Mesendoderm (in vitro differentiated cells): Measurements from ENCODE around the gene FOXO6.

ENCODE experiments used
- DNase-seq: peaks from one replicate; pipeline ENCODE4 v3.0.0; 2013
- H2AK5ac ChIP-seq: 2 replicates; pipeline ENCODE4 v1.6.1; 2013; ENCODE audit warnings: low read length, inconsistent platforms
- H2BK120ac ChIP-seq: 2 replicates; pipeline ENCODE4 v1.6.1; 2013; ENCODE audit warnings: low read depth, mild to moderate bottlenecking, low read length, moderate library complexity, mixed read lengths
- H2BK15ac ChIP-seq: replicated peaks from 2 replicates; pipeline ENCODE4 v1.6.1; 2013; ENCODE audit warnings: low read depth, mild to moderate bottlenecking, moderate library complexity
- H2BK5ac ChIP-seq: 2 replicates; pipeline ENCODE4 v1.6.1; 2013; ENCODE audit warnings: low read length, inconsistent platforms
- H3K18ac ChIP-seq: 2 replicates; pipeline ENCODE4 v1.6.1; 2013; ENCODE audit warnings: mild to moderate bottlenecking, low read length, mixed read lengths
- H3K23ac ChIP-seq: one replicate; pipeline ENCODE4 v1.6.1; 2013; ENCODE audit warnings: low read length
- H3K27ac ChIP-seq: 2 replicates; pipeline ENCODE4 v1.5.1; 2013; ENCODE audit warnings: low read depth, mild to moderate bottlenecking, inconsistent platforms, low read length, moderate library complexity
- H3K27me3 ChIP-seq: 2 replicates; pipeline ENCODE4 v1.6.1; 2013; ENCODE audit warnings: low read length, control low read depth, mild to moderate bottlenecking, inconsistent platforms; ENCODE audit not compliant: insufficient read depth, poor library complexity
- H3K36me3 ChIP-seq: 2 replicates; pipeline ENCODE4 v1.6.1; 2013; ENCODE audit warnings: low read length, inconsistent platforms; ENCODE audit not compliant: control insufficient read depth, insufficient read depth
- H3K4ac ChIP-seq: one replicate; pipeline ENCODE4 v1.6.1; 2013; ENCODE audit warnings: low read depth, mild to moderate bottlenecking, low read length, moderate library complexity
- H3K4me1 ChIP-seq: 2 replicates; pipeline ENCODE4 v1.6.1; 2013; ENCODE audit warnings: low read depth, low read length, inconsistent platforms; ENCODE audit not compliant: control insufficient read depth
- H3K4me2 ChIP-seq: 2 replicates; pipeline ENCODE4 v1.6.1; 2013; ENCODE audit warnings: low read length
- H3K4me3 ChIP-seq: 2 replicates; pipeline ENCODE4 v1.5.1; 2013; ENCODE audit warnings: mild to moderate bottlenecking, low read length
- H3K56ac ChIP-seq: one replicate; pipeline ENCODE4 v1.6.1; 2013; ENCODE audit warnings: low read length
- H3K79me1 ChIP-seq: 2 replicates; pipeline ENCODE4 v1.6.1; 2013; ENCODE audit warnings: low read length, inconsistent platforms
- H3K79me2 ChIP-seq: 2 replicates; pipeline ENCODE4 v1.6.1; 2013; ENCODE audit warnings: mild to moderate bottlenecking, low read length; ENCODE audit not compliant: control insufficient read depth, insufficient read depth
- H3K9ac ChIP-seq: 2 replicates; pipeline ENCODE4 v1.6.1; 2013; ENCODE audit warnings: low read length, inconsistent platforms
- H4K5ac ChIP-seq: one replicate; pipeline ENCODE4 v1.6.1; 2013; ENCODE audit warnings: low read length
- H4K8ac ChIP-seq: one replicate; pipeline ENCODE4 v1.6.1; 2013; ENCODE audit warnings: low read depth, mild to moderate bottlenecking, control low read depth, low read length, moderate library complexity
- WGBS: extraction: QIAGEN DNeasy Blood & Tissue Kit; methylation state at CpG from one replicate; pipeline ENCODE4 v1.1.7; 2013; ENCODE audit warnings: low lambda C conversion rate, missing lambda C conversion rate; ENCODE audit not compliant: insufficient coverage; ENCODE audit errors: extremely low coverage; 5-methylcytosine and 5-hydroxymethylcytosine counted together

FOXO6 gene

DNA sequence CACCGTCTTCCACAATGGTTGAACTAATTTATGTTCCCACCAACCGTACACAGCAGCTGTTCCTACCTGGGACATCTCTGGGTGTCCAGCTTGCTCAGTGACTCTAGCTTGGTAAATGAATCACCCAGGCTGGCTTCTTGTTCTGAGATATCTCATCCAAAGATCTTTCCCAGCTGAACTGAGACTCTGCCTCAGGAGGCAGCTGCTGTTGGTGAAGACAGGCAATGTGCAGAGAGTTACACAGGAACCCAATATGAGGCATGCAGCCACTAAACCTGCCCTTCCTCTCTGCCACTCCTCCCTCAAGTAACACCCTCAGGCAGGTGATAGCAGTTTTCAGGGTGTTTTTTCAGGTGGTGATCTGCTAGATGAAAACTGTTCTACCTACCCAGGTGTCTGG is 14.0 kb upstream of the FOXO6 start:
- no peak for DNase-seq
- no peak overlapping the region for H3K4me2 ChIP-seq
- H3K23ac ChIP-seq: no peak overlapping the region
- no peaks in the 10 kb centered on the region for H3K79me2 ChIP-seq
- H3K27ac ChIP-seq: no peak overlapping the region
- no peak overlapping the region for H4K5ac ChIP-seq
- H3K56ac ChIP-seq: no peak overlapping the region
- H3K4me1 ChIP-seq: peaks cover 6% of the 10 kb centered on the region
- WGBS: no CpG with 5 or more reads among the region's 2 CpGs
- no peak overlapping the region for H3K4ac ChIP-seq
- H2BK15ac ChIP-seq: no peak overlapping the region
- H3K27me3 ChIP-seq: no peaks in the 10 kb centered on the region
- no peak overlapping the region for H3K9ac ChIP-seq
- H4K8ac ChIP-seq: no peak overlapping the region
- no peak overlapping the region for H3K18ac ChIP-seq
- no peak overlapping the region for H2AK5ac ChIP-seq
- no peaks in the 10 kb centered on the region for H3K36me3 ChIP-seq
- H3K4me3 ChIP-seq: no peak overlapping the region
- H3K79me1 ChIP-seq: no peaks in the 10 kb centered on the region
- no peak overlapping the region for H2BK120ac ChIP-seq
- H2BK5ac ChIP-seq: no peak overlapping the region

DNA sequence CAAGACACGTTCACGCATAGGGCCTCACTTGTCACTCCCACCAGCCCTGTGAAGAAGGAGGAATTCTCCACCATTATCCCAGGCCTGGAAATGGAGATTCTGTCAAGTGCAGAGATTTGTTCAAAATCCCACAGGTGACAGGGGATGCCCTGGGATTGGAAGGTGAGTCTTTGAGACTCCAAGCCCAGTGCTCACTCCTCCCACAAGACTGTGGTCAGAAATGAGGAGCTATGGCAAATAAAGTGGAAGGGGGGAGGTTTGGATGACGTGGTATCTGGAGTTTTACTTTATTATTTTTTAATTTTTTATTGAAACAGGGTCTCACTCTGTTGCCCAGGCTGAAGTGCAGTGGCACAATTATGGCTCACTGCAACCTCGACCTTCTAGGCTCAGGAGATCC is 12.8 kb upstream of the FOXO6 start:
- Histone ChIP-seq H4K5ac (no peak overlapping the region), H4K8ac (no peak overlapping the region)
- WGBS: no CpG with 5 or more reads among the region's 4 CpGs

DNA sequence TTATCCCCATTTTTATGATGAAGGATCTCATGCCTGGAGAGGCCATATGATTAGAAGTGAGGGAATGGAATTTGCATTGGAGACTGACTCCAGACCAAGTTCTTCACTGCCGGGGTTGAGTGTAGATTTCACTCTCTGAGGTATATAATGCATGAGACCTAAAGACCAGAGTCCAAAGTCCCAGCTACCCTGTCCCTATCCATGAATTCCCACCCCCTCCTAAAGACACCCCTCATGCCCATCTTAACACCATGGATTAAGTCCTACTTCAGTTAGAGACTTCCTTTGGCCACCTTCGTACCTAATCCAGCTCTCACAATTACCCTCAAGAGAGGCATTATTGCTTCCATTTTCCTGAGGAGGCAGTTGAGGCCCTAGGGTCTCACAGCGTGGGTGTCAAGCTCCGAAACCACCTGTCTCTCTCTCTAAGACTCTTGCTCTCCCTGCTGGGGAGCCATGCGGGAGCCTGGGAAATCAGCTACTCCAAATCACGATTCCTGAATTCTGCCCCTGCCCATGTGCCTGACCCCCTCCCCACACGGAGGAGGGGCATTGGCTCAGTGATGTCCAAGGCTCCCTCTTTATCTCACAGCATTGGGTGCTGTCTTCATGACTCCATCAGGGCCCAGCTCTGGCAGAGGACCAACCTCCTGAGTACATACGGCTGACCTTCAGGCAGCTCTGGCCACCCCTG is 11.7 kb upstream of the FOXO6 start:
- Histone ChIP-seq H3K23ac (no peak overlapping the region), H3K4me3 (no peak overlapping the region), H3K79me2 (no peaks in the 10 kb centered on the region), H2BK5ac (no peak overlapping the region), H2BK15ac (no peak overlapping the region), H3K18ac (no peak overlapping the region), H3K4me2 (no peak overlapping the region), H3K9ac (no peak overlapping the region), H3K27me3 (no peaks in the 10 kb centered on the region), H3K79me1 (no peaks in the 10 kb centered on the region), H2BK120ac (no peak overlapping the region), H3K27ac (no peak overlapping the region), H3K4me1 (peaks cover 2% of the 10 kb centered on the region), H3K4ac (no peak overlapping the region), H4K8ac (no peak overlapping the region), H4K5ac (no peak overlapping the region), H3K36me3 (no peaks in the 10 kb centered on the region), H3K56ac (no peak overlapping the region), H2AK5ac (no peak overlapping the region)
- no CpG with 5 or more reads among the region's 8 CpGs for WGBS
- no peak for DNase-seq

More for the DNA sequence above, 12.8 kb upstream of the FOXO6 start:
- Histone ChIP-seq H2AK5ac (no peak overlapping the region), H2BK120ac (no peak overlapping the region), H3K4me2 (no peak overlapping the region), H3K36me3 (no peaks in the 10 kb centered on the region), H3K9ac (no peak overlapping the region), H3K4ac (no peak overlapping the region), H3K18ac (no peak overlapping the region), H3K79me1 (no peaks in the 10 kb centered on the region), H3K27me3 (no peaks in the 10 kb centered on the region), H3K56ac (no peak overlapping the region), H3K23ac (no peak overlapping the region), H3K4me3 (no peak overlapping the region), H3K79me2 (no peaks in the 10 kb centered on the region), H3K27ac (no peak overlapping the region), H3K4me1 (peaks cover 2% of the 10 kb centered on the region), H2BK15ac (no peak overlapping the region), H2BK5ac (no peak overlapping the region)
- DNase-seq: no peak

DNA sequence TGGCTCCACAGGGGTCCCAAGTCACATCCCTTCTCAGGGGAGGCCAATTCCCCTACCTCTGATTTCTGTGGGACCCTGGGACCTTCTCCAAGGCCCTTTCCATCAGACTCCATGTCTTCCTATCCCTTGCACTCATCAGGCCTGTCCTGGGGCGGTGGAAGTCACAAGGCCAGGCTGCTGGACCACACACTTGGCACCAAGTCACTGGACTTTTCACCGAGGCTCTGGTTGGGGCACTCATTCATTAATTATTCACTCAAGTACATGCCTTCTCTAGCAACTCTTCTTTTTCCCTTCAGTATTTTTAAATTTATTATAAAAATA is 11.2 kb upstream of the FOXO6 start:
- Histone ChIP-seq H3K27ac (no peak overlapping the region), H2BK5ac (no peak overlapping the region), H4K8ac (no peak overlapping the region), H3K23ac (no peak overlapping the region), H3K36me3 (no peaks in the 10 kb centered on the region), H3K9ac (no peak overlapping the region), H3K79me2 (no peaks in the 10 kb centered on the region), H3K4me2 (no peak overlapping the region), H3K27me3 (no peaks in the 10 kb centered on the region), H3K4me3 (no peak overlapping the region), H2BK15ac (no peak overlapping the region), H2BK120ac (no peak overlapping the region), H4K5ac (no peak overlapping the region), H3K79me1 (no peaks in the 10 kb centered on the region), H3K4ac (no peak overlapping the region), H3K56ac (no peak overlapping the region), H3K4me1 (peaks cover 2% of the 10 kb centered on the region), H3K18ac (no peak overlapping the region), H2AK5ac (no peak overlapping the region)
- WGBS: no CpG with 5 or more reads among the region's 2 CpGs
- no peak for DNase-seq

DNA sequence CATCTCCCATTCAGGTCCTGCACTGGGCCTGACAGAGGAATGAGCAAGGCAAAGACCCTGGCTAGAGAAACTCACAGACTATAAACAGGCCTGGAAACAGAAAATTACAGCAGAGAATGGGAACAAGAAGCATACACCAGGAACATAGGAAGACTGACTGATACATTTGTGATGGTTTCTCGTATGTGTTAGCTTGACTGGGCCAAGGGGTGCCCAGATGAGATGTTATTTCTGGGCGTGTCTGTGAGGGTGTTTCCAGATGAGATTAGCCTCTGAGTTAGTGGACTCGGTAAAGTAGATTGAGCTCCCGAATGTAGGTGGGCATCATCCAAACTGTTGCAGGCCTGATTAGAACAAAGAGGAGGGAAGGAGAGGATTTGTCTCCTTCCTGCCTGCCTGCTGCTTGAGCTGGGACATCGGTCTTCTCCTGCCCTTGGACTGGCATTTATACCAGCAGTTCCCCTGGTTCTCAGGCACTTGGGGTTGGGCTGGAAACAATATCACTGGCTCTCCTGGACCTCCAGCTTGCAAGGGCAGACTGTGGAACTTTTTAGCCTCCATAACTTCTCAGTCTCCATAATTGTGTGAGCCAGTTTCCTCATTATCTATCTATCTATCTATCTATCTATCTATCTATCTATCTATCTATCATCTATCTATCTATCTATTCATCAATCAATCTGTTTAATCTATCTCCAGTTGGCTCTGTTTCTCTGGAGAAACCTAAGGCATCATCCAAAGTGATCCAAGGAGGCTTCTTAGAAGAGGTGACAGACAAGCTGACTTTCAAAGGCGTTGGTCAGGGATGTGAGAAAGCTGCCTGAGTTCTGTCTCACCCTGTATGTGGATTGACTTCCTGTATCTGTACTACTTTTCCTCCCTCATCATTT is 9.7 kb upstream of the FOXO6 start:
- no peak overlapping the region for H3K18ac ChIP-seq
- no peak overlapping the region for H3K9ac ChIP-seq
- H3K56ac ChIP-seq: no peak overlapping the region
- H2BK5ac ChIP-seq: no peak overlapping the region
- no peaks in the 10 kb centered on the region for H3K79me1 ChIP-seq
- no peak overlapping the region for H4K5ac ChIP-seq
- H3K4me2 ChIP-seq: no peak overlapping the region
- no peak overlapping the region for H3K27ac ChIP-seq
- H3K23ac ChIP-seq: no peak overlapping the region
- no peaks in the 10 kb centered on the region for H3K36me3 ChIP-seq
- no peak overlapping the region for H3K4me3 ChIP-seq
- no peak overlapping the region for H2BK15ac ChIP-seq
- H4K8ac ChIP-seq: no peak overlapping the region
- no peaks in the 10 kb centered on the region for H3K79me2 ChIP-seq
- H3K27me3 ChIP-seq: no peaks in the 10 kb centered on the region
- H2BK120ac ChIP-seq: no peak overlapping the region
- no peak overlapping the region for H2AK5ac ChIP-seq
- peaks cover 2% of the 10 kb centered on the region for H3K4me1 ChIP-seq
- H3K4ac ChIP-seq: no peak overlapping the region
- DNase-seq: peak; percentile 76
- no CpG with 5 or more reads among the region's 6 CpGs for WGBS
